Subcutaneous abdominal adipose tissue (tissue), 5 donors: ENCODE results near the gene ZNF606.
A peak's percentile ranks its signal among the peaks of the same experiment; 100 is the strongest.
"Not testable (repeated sequence)": the region's sequence is repeated elsewhere in the genome, so short reads cannot be mapped to it uniquely, and the experiment has no call there.

Experiments used
- H3K27ac ChIP-seq: one replicate; pipeline ENCODE4 v1.7.0; 2013; ENCODE audit warnings: low read depth, mild to moderate bottlenecking, inconsistent platforms, low read length, moderate library complexity
- H3K27me3 ChIP-seq, 5 donors: one replicate each; pipeline ENCODE4 v1.7.0; 2013; ENCODE audit warnings: low read length in 5 of 5, inconsistent platforms in 1 of 5; ENCODE audit not compliant: control insufficient read depth in 5 of 5, insufficient read depth in 4 of 5
- H3K36me3 ChIP-seq, 5 donors: one replicate each; pipeline ENCODE4 v1.7.0; 2013; ENCODE audit warnings: low read length in 5 of 5; ENCODE audit not compliant: control insufficient read depth in 5 of 5, insufficient read depth in 5 of 5
- H3K4me1 ChIP-seq, 5 donors: one replicate each; pipeline ENCODE4 v1.7.0; 2013; ENCODE audit warnings: low read length in 5 of 5, mild to moderate bottlenecking in 3 of 5, moderate library complexity in 1 of 5; ENCODE audit not compliant: control insufficient read depth in 5 of 5, insufficient read depth in 5 of 5
- H3K4me3 ChIP-seq, 5 donors: one replicate each; pipeline ENCODE4 v1.7.0; 2013; ENCODE audit warnings: low read length in 5 of 5, low read depth in 1 of 5
- H3K9ac ChIP-seq, 5 donors: one replicate each; pipeline ENCODE4 v1.7.0; 2013; ENCODE audit warnings: low read length in 5 of 5, mild to moderate bottlenecking in 4 of 5, moderate library complexity in 3 of 5
- H3K9me3 ChIP-seq, 5 donors: one replicate each; pipeline ENCODE4 v1.7.0; 2013; ENCODE audit warnings: low read length in 5 of 5; ENCODE audit not compliant: control insufficient read depth in 5 of 5
- donor health status: healthy.
- donor health status: healthy.
- donor health status: healthy.
- donor health status: healthy.
- donor health status: healthy.

Gene ZNF606

GRCh38 chr19:58014141-58014540 lies 11.5 kb upstream of the ZNF606 start:
- no peak overlapping the region for H3K27ac ChIP-seq
- H3K4me1 ChIP-seq: peaks cover 0 to 11% (median 5%) of the 10 kb centered on the region in 5 donors
- H3K4me3 ChIP-seq: no peak overlapping the region
- H3K9ac ChIP-seq: no peak overlapping the region
- peaks cover 0 to 4% (median 0%) of the 10 kb centered on the region in 5 donors for H3K27me3 ChIP-seq
- H3K9me3 ChIP-seq: peaks cover 10 to 47% (median 25%) of the 10 kb centered on the region in 5 donors
- peaks cover 0 to 2% (median 0%) of the 10 kb centered on the region in 5 donors for H3K36me3 ChIP-seq

- no peak overlapping the region for H3K27ac ChIP-seq
- peak overlapping the region in 1 of 5 donors; percentile 60 for H3K4me3 ChIP-seq
- peaks cover 33 to 72% (median 54%) of the 10 kb centered on the region in 5 donors for H3K9me3 ChIP-seq
- H3K36me3 ChIP-seq: peaks cover 6 to 17% (median 16%) of the 10 kb centered on the region in 5 donors
- no peaks in the 10 kb centered on the region for H3K27me3 ChIP-seq
- H3K9ac ChIP-seq: no peak overlapping the region
- H3K4me1 ChIP-seq: peaks cover 0 to 12% (median 6%) of the 10 kb centered on the region in 5 donors
Observed at GRCh38 chr19:58010507-58010906, 7.9 kb upstream of the ZNF606 start.

- peaks cover 0 to 12% (median 6%) of the 10 kb centered on the region in 5 donors for H3K4me1 ChIP-seq
- no peak overlapping the region for H3K27ac ChIP-seq
- peaks cover 13 to 23% (median 20%) of the 10 kb centered on the region in 5 donors for H3K36me3 ChIP-seq
- peak overlapping the region; percentile 32 to 72 (median 60) for H3K4me3 ChIP-seq
- no peaks in the 10 kb centered on the region for H3K27me3 ChIP-seq
- H3K9me3 ChIP-seq: peaks cover 37 to 79% (median 61%) of the 10 kb centered on the region in 5 donors
- H3K9ac ChIP-seq: peak overlapping the region in 3 of 5 donors; percentile 20 to 57 (median 39)
Observed at GRCh38 chr19:58009666-58010301, 7.2 kb upstream of the ZNF606 start.

- Histone ChIP-seq H3K4me3 (peak overlapping the region in 3 of 5 donors; percentile 60 to 72 (median 61)), H3K9me3 (peaks cover 41 to 82% (median 66%) of the 10 kb centered on the region in 5 donors), H3K27me3 (no peaks in the 10 kb centered on the region), H3K9ac (no peak overlapping the region), H3K36me3 (peaks cover 15 to 28% (median 24%) of the 10 kb centered on the region in 5 donors), H3K4me1 (peaks cover 0 to 14% (median 6%) of the 10 kb centered on the region in 5 donors), H3K27ac (no peak overlapping the region)
Observed at GRCh38 chr19:58009301-58009665, 6.7 kb upstream of the ZNF606 start.

- H3K4me3 ChIP-seq: peak overlapping the region in 2 of 5 donors; percentile 22 to 36
- H3K4me1 ChIP-seq: peaks cover 0 to 19% (median 8%) of the 10 kb centered on the region in 5 donors
- H3K36me3 ChIP-seq: peaks cover 15 to 31% (median 25%) of the 10 kb centered on the region in 5 donors
- not testable (repeated sequence) for H3K27ac ChIP-seq, H3K27me3 ChIP-seq, H3K9ac ChIP-seq
- peaks cover 44 to 84% (median 70%) of the 10 kb centered on the region in 5 donors for H3K9me3 ChIP-seq
Observed at GRCh38 chr19:58008877-58009276, 6.3 kb upstream of the ZNF606 start.

GRCh38 chr19:58007285-58007684 lies 4.7 kb upstream of the ZNF606 start:
- Histone ChIP-seq H3K9ac (no peak overlapping the region), H3K9me3 (peaks cover 44 to 82% (median 64%) of the 10 kb centered on the region in 5 donors), H3K27ac (no peak overlapping the region), H3K4me1 (peaks cover 0 to 31% (median 21%) of the 10 kb centered on the region in 5 donors), H3K27me3 (no peaks in the 10 kb centered on the region), H3K4me3 (peak overlapping the region in 1 of 5 donors; percentile 18), H3K36me3 (peaks cover 15 to 31% (median 23%) of the 10 kb centered on the region in 5 donors)

- Histone ChIP-seq H3K4me1 (peaks cover 4 to 35% (median 28%) of the 10 kb centered on the region in 5 donors), H3K36me3 (peaks cover 20 to 55% (median 46%) of the 10 kb centered on the region in 5 donors), H3K9me3 (peaks cover 37 to 69% (median 63%) of the 10 kb centered on the region in 5 donors), H3K9ac (peak overlapping the region in 4 of 5 donors; percentile 77 to 98 (median 96)), H3K27ac (peak overlapping the region; percentile 69), H3K27me3 (no peaks in the 10 kb centered on the region), H3K4me3 (peak overlapping the region; percentile 78 to 99 (median 95))
Observed at GRCh38 chr19:58003174-58003828, 681 bp upstream of the ZNF606 start.

- peaks cover 33 to 71% (median 56%) of the 10 kb centered on the region in 5 donors for H3K9me3 ChIP-seq
- peak overlapping the region; percentile 69 for H3K27ac ChIP-seq
- H3K36me3 ChIP-seq: peaks cover 33 to 61% (median 49%) of the 10 kb centered on the region in 5 donors
- H3K9ac ChIP-seq: peak overlapping the region; percentile 39 to 98 (median 95)
- no peaks in the 10 kb centered on the region for H3K27me3 ChIP-seq
- peaks cover 4 to 35% (median 28%) of the 10 kb centered on the region in 5 donors for H3K4me1 ChIP-seq
- peak overlapping the region; percentile 78 to 99 (median 96) for H3K4me3 ChIP-seq
Observed at GRCh38 chr19:58001895-58002369, 688 bp downstream of the ZNF606 start.

GRCh38 chr19:58000677-58001076 lies 1.9 kb downstream of the ZNF606 start:
- H3K27me3 ChIP-seq: no peaks in the 10 kb centered on the region
- no peak overlapping the region for H3K27ac ChIP-seq
- no peak overlapping the region for H3K9ac ChIP-seq
- H3K4me3 ChIP-seq: peak overlapping the region; percentile 13 to 99 (median 96)
- peaks cover 27 to 64% (median 51%) of the 10 kb centered on the region in 5 donors for H3K36me3 ChIP-seq
- H3K9me3 ChIP-seq: peaks cover 30 to 72% (median 50%) of the 10 kb centered on the region in 5 donors
- peaks cover 4 to 35% (median 28%) of the 10 kb centered on the region in 5 donors for H3K4me1 ChIP-seq
